SHP77 (cell line): ENCODE measurements around the gene GIT1.

ENCODE experiments used
- DNase-seq, 2 experiments: peaks; one replicate each; lab custom pipeline; 2025; lab: John Stamatoyannopoulos, UW

The GIT1 gene, protein sequence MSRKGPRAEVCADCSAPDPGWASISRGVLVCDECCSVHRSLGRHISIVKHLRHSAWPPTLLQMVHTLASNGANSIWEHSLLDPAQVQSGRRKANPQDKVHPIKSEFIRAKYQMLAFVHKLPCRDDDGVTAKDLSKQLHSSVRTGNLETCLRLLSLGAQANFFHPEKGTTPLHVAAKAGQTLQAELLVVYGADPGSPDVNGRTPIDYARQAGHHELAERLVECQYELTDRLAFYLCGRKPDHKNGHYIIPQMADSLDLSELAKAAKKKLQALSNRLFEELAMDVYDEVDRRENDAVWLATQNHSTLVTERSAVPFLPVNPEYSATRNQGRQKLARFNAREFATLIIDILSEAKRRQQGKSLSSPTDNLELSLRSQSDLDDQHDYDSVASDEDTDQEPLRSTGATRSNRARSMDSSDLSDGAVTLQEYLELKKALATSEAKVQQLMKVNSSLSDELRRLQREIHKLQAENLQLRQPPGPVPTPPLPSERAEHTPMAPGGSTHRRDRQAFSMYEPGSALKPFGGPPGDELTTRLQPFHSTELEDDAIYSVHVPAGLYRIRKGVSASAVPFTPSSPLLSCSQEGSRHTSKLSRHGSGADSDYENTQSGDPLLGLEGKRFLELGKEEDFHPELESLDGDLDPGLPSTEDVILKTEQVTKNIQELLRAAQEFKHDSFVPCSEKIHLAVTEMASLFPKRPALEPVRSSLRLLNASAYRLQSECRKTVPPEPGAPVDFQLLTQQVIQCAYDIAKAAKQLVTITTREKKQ

DNA sequence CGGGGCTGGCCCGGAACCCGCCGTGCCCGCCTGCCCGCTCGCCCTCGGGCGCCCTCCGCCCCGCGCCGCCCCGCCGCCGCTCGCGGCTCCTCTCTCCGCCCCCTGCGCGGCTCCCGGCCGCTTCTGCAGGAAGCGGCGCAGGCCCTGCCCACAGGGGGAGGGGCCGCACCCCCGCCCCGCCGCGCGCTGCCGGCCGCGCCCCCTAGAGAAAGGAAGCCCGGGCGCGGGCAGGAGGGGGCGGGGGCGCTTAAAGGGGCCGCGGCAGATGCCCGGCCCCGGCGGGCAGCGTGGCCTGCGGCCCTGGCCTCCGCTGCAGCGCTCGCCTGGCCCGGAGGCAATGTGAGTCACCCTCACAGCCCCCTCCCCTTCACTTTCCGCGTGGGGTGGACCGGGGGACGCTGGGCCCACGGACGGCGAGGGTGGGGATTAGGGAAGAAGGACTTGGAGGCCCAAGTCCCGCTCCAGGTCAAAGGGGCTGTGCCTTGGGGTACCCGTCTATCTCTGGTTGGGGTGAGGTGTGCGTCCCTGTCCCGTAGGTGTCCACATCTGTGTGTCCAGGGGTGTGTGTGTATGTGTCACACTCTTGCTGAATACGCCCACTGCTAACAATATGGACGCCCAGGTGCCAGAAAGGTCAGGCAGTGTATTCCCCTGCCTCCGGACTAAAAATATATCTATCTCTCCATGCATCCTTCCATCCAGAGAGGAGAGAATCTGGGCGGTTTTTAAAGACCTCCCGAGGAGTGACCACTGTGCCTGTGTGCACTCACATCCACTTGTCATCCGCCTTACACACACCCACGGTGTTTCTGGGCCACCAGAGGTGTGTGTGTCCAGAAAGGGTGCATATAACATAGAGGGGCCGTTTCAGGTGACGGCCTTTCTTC, at the start of gene GIT1:
GIT1 (minus strand) TSS at position 125 of the 887 bp plus-strand sequence. CDS start 270 bp downstream, outside the sequence.
- DNase-seq: peak; percentile 66 to 82

- no peak for DNase-seq
These were observed 44.4 kb upstream of the GIT1 start for GRCh38 chr17:29633886-29634285.

DNA sequence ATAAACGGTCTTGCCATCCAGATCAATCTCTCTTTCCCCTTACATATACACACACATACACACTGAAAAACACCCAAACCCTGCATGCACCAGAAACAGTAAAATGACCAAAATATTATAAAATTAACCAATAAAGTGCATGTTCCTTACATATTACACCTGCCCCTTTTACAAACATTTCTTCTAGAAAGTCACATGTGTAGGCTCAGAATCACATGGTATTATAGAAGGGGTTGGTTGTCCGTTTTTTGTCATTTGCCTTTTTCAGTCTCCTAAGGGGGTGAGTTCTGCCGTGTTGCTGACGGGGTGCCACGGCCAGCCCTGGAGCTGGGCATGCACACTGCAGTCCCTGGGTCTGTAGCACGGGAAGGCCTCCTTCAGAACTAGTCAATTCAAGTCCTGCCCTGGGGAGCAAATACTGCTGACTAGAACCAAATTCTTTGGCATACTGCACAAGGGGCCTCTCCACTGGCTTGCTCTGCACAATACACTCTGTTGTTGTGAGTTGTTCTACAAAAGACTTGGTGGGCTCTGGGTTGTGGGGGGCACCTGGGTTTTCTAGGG, 41.3 kb upstream of the GIT1 start:
- no peak for DNase-seq

DNA sequence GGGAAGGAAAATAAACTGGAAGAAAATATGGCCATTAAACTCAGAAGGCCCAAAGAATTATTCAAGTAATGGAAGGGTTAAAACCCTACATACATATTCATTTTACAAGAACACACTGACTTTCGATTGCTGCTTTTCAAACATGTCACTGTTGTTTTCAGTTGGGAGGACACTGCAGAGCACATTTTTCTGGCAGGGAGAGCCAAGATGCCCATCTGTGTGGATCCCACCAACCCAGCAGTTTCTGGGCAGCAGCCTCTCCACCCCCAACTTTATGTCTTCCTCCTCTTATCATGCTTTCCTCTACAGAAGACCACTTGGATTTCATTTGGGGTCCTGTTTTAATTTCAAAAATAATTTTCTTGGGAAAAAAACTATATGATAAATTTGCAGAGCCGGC, 40.4 kb upstream of the GIT1 start:
- DNase-seq: no peak

DNA sequence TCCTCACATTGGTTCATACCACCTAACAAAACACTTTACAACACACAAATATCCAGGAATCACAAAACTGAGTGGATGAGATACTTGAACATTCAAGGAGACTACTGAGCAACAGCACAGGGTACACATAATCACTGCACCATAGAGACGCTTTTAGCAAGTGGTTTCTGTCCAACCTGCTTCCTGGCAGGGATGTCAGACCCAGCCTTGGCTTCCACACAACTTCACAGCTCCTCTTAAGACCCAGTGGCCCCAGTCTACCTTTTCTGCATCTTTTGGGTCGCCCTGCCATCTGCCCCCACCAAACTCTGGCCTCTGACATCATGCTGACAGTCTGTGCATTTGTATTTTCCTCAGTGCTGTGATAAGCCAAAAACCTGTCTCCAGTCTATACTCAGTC, 39.2 kb upstream of the GIT1 start:
- no peak for DNase-seq

- no peak for DNase-seq
These were observed 38.5 kb upstream of the GIT1 start for GRCh38 chr17:29627951-29628350.

- peak in 1 of 2 experiments; percentile 51 for DNase-seq
These were observed 35.7 kb upstream of the GIT1 start for GRCh38 chr17:29625037-29625750.

DNA sequence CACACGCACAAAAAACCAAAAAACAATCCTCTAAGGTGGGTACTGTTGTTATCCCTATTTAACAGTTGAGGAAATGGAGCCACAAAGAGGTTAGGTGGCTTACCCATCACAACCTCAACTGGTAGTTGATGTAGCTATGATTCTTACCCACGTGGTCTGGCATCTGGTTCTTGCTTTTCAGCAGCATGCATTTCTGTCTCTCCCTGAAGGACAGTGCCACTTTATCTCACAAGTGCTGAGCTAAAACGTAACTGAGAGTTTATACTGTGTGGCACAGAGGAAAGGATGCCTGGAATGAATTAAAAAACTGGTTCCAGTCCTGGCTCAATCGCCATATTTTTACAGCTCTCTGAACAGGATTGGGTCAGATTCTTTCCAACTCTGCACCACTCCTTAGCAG, 35.1 kb upstream of the GIT1 start:
- DNase-seq: no peak

GRCh38 chr17:29623283-29623647, 33.8 kb upstream of the GIT1 start:
- DNase-seq: no peak

DNA sequence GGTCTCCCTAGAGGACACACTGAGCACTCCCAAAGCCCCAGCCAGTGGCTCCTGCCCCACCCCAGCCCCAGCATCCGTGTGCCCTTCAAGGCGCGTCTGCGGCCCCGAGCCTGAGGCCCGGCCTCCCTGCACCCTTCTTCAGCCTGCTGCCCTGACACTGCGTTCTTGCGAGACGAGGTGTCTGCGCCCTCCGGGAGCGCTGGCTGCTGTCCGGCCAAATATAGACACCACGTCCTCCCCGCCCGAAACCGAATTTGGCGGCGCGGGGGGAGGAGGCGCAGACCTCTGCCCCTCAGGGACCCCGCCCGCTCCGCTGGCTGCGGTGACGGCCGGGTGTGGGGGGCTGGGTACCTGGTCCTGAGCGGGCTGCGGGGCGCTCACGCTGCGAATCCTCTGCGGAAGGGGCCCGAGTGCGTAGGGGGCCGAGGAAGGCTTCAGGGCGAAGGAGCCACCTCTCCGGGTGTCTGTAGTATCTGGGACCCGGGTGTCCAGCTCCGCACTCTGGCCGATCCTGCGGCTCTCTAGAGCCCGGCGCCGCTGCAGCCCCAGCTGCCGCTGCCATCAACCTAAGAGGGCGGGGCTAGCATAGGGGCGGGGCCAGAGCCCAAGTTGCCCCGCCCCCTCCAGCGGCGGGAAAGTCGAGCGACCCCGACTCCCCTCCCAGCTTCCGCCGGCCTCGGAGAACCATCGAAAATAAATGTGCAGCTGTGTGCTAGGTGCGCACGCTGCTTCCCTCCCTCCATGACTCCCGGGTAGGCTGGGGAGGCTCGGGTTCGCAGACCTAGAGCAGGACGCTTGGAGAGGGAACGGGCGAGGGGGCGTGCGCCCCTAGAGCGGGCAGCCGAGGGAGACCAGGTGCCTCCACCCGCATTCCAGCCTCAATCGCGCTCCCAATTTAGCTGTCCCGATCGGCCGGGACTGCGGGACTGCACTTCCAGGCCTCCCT, 33.2 kb upstream of the GIT1 start, which contains the start of gene CORO6:
CORO6 (minus strand) TSS at position 576 of the 946 bp plus-strand sequence. CDS start 1,491 bp downstream, outside the sequence.
- peak; percentile 34 to 50 for DNase-seq

DNA sequence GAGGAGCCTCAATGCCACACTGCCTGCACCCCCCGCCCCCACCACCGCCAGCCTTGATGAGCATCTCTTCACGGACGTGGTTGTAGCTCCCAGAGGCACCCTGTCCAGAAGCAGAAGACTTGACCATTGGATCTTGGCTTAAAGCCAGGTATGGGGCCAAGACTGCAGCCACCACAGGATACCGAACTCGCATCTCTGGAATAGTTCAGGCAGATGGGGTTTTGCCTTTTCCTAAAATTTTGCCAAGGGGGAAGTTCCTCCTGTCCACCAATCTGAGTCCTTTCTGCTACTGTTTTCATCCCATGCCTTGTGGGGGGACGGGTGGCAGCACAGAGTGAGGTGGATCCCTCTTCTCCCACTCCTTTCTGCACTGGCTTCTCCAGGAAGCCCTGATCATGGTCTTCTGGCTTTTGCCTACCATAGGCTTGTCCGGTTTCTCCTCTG, 32.3 kb upstream of the GIT1 start:
- DNase-seq: no peak

DNA sequence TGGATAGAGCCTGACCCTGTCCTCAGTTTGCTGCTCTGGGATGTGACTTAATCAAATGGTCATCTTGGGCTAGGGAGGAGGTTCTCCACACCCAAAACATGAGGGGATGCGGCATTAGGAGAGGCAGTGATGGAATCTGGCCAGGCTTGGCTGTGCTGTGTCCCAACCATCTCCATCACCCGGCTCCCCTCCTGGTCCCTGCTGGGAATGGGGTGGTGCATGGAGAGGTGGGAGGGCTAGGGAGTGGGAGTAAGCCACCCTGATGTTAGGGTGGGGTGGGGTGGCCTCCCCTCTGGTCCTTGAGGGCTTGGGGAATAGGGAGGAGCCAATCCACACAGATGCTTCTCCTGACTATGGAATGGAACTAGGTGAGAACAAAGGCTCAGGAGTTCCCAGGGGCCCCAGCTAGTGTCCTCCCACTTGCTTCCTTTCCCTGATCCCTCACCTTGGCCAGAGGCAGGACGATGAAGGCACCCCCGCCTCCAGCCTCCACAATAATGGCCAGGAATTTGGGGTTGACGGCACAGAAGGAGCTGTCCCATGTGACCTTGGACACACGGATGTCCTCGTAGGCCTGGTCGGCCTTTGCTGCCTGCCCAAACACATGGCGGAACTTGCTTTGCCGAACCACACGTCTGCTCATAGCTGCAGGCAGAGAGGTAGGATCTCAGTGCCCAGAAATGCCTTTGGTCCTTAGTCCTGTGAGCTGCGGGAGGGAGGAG, 31.5 kb upstream of the GIT1 start:
- DNase-seq: no peak

GRCh38 chr17:29620271-29620670, 30.8 kb upstream of the GIT1 start:
- DNase-seq: no peak

- DNase-seq: peak; percentile 21 to 44
These were observed 29.8 kb upstream of the GIT1 start for GRCh38 chr17:29619251-29619650.

GRCh38 chr17:29618272-29619065, 29.0 kb upstream of the GIT1 start:
- DNase-seq: no peak

DNA sequence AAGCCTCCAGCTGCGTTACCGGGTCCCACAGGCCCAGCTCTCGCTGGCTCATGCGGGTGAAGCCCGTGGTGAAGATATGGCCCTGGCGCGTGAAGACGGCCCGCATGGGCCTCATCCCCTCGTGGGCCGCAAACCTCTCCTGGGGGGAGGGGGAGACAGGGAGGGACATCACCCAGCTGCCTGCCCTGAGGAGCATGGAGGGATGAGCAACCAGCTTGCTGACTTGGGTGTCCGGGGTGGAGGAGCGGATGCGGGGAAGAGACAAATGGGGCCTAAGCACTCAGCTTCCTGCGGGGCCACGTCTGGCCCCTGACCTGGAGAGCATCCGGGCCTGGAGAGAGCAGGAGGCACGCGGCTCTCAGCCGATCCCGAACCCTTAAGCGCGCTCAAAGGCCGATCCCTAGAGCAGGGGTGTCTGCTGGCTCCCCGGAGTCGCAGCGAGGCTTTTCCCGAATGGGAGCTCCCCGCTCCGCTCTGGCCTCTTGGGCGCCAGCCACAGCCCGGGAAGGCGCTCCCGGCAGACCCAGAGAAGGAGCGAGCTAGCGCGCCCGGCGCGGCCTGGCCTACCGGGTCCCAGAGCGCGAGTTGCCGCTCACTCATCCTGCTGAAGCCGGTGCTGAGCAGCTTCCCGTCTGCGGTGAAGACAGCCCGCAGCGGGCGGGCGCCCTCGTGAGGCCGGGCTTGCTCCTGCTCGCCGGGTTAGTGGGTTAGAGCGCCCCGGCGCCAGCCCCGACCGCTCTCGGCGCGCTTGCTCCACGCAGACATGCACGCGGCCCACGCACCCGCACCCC, 28.2 kb upstream of the GIT1 start:
- no peak for DNase-seq

DNA sequence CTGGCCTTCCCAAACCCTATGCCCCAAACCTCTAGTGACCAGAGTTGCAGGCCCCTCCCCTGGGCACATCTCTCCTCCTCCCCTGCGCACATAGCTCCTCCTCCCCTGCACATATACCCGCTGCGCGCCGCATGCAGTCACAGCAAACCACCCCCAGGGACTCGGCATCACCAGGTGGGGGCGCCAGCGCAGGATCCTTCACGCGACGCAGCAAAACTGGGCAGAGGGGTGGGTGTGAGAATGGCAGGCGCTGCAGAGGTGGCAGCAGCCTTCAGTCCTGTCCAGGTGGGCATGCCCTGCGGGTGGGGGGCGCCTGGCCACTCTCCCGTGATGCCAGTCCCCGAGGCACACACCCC, 27.7 kb upstream of the GIT1 start:
- DNase-seq: peak; percentile 40 to 80
